HL-60/S4 (cell line): ENCODE measurements around the gene LGMN.
"Not testable (repeated sequence)": the region's sequence is repeated elsewhere in the genome, so short reads cannot be mapped to it uniquely, and the experiment has no call there.

Experiments
- in situ Hi-C: fragments of 300-500 bp; cut with MboI; formaldehyde crosslinking; loops from 2 replicates; pipeline ENCODE4 v1.14.3; 2022; ENCODE audit warnings: low sequenced_read_pairs

Gene LGMN

DNA sequence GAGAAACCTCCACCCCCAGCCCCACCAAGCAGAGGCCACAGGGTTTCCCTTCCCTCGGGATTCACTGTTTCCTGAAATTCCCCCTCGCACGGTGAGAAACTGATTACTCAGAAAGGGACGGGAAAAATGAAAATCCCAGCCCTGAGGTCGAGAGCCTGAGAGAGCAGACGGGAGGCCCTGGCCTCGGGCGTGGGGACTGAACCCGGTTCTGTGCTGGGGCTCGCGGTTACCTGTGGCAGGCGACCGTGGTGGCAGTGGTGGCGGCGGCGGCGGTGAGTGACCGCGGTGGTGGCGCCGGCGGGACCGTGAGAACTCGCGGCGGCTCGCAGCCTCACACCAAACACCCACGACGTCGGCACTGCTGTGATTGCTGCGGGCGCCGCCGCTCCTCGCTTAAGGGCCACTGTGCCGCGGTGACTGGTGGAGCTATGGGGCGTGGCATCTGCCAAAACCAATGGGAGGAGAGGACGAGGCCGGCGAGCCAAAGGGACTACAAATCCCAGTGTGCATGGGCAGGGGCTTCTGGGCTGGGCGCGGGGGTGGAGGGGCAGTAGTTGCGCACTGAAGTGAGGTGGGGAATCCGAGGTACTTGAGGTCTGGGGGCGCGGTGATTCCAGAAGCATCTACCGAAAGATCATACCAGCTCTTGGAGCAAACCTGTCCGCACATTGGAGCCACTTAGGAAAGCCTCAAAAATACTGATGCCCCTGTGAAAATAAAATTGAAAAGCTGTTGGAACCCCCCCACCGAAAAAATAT lies at the start of gene LGMN:
TSS of gene LGMN (minus strand) at position 369 of the 758 bp plus-strand sequence. CDS start 15,841 bp downstream, outside the sequence.
- in situ Hi-C loops = no loop called here

GRCh38 chr14:92794961-92795360 lies 46.5 kb upstream of the LGMN start:
- in situ Hi-C loops = no loop called here

DNA sequence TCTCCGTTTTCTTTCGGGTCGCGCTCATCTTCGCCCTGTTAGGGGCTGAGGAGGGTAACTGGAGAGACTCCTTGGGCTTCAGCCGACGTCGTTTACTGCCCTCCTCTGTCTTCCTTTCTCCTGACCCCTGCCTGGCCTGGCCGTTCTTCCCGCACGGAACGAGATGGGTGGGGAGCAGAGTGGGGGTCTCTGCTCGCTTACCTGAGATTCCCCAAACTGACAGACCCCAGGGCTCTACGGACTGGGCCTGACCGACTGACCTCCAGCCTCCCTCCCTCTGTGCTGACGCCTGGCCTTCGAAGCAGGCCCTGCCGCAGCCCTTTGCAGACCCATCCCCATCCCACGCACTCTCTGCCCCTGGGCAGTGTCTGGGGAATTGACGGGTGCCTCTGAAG lies 46.1 kb upstream of the LGMN start:
- in situ Hi-C loops = no loop called here

DNA sequence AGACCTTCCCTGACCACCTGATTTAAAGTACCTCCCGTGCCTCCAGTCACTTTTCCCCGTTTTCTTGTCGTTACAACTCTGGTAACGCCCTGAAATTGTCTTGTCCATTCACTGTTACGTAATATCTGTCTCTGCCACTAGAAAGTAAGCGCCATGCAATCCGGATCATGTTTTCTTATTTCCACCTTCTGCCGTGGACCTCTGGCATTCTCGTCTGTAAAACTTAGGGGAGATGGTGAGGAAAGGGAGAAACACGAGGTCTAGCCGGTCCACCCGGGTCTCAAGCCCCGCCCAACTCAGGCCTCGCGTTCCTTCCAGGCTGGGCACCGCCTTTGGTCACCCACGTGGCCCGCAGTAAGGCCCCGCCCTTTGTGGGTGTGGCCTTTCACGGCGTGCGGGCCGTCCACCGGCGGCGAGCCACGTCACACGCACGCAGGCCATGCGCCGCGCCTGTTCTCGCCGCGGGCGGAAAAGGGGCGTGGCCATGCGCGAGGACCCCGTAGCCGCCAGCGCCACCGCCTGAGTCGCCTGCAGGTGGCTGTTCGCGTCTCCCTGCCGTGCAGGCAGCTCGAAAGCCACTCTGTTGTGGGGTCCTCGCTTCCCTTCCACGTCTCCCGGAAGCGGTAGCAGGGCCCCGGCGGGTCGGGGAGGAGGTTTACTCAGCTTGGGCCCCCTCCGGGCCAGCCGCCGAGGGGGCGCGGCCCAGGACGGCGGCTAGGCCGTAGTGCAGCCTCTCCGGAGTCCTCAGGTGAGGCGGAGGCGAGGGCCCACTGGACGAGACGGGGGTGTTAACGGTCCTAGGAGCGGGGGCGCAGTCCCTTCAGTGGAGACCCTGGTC lies 45.5 kb upstream of the LGMN start, which contains the start of gene GOLGA5:
TSS of gene GOLGA5 (plus strand) at position 597 of the 838 bp plus-strand sequence. CDS start 3,133 bp downstream, outside the sequence.
- in situ Hi-C loops = no loop called here

- in situ Hi-C loops = no loop called here
These were observed 44.5 kb upstream of the LGMN start for GRCh38 chr14:92792885-92793284.

DNA sequence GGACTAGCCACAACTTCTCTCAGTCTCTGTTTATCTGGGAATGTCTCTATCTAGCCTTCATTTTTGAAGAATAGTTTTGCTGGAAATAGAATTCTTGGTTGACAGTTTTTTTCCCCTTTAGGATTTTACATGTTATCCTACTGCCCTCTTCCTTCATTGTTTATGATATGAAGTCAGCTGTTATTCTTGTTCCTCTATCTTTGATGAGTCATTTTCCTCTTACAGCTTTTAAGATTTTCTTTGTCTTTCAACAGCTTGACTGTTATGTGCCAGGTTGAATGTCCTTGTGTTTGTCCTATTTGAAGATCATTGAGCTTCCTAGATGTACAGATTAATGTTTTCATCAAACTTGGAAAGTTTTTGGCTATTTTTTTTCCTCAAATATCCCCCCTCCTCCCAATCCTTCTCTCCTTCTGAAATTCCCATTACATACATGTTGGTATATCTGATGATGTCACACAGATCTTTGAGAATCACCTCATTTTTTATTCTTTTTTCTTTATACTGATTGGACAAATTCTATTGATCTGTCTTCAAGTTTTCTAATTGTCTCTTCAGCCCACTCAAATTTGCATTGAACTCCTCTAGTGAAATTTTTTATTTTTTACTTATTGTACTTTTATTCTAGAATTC lies 41.1 kb upstream of the LGMN start:
- in situ Hi-C loops = no loop called here

DNA sequence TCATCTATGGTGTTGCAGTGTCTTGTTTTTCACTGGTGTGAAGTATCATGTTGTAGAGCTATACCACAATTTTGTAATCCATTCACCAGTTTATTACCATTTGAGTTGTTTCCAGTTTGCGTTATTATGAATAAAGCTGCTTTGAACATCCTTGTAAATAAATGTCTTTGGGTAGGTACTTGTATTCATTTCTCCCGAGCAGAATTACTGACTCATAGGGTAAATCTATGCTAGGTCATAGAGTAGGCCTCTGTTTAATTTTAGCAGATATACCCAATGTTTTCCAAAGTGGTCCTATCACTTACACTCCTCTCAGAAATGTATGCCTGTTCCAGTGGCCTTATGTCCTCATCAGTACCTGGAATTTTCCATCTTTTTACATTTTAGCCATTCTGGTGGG lies 39.1 kb upstream of the LGMN start:
- in situ Hi-C loops = no loop called here

DNA sequence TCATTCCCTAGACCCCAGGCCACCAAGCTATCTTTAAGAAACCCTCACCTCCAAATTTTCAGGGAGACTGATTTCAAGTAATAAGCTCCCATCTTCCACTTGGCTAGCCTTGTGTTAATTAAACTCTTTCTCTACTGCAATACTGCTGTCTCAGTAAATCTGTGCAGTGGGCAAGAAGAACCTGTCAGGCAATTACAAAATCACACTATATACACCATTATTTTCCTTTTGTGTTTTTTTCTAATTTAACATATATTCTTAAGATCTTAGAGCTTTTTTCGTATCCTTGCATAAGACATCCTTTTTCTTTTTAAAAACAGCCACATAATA lies 38.0 kb upstream of the LGMN start:
- in situ Hi-C loops = no loop called here

GRCh38 chr14:92785667-92786426 lies 37.4 kb upstream of the LGMN start:
- in situ Hi-C loops = no loop called here

GRCh38 chr14:92783813-92784431 lies 35.5 kb upstream of the LGMN start:
- in situ Hi-C loops = no loop called here

- in situ Hi-C loops = no loop called here
These were observed 32.9 kb upstream of the LGMN start for GRCh38 chr14:92781350-92781749.

DNA sequence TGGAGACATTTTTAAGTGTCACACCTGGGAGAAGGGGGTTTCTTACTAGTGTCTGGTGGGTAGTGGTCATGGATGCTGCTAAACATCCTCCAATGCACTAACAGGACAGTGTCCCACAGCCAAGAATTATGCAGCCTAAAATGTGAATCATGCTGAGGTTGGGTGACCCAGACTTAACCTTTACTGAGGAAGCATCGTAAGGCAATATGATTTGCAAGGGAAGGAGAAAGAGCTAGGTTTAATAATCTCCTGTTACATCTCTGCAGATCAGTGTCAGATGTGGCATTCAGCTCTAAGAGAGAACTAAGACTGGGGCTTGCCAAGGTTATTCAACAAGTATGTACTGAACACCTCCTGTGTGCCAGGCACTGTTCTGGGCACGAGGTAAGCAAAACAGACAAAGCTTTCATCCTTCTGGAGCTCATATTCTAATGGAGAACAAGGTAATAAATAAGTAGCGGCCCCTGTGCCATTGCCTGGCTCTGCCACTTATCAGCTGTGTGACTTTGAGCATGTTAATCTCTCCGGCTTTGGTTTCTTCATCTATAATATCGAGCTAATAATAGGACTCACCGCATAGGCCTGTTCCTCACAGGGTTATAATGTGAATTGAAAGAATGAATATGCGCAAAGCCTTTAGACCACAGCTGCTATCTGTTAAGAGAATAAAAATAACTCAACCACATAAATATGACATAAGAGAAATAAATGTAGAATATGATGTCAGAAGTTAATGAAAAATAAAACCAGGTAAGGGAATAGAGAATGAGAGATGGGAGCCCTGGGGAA lies 32.2 kb upstream of the LGMN start:
- in situ Hi-C loops = no loop called here

- in situ Hi-C loops = not testable (repeated sequence)
These were observed 30.6 kb upstream of the LGMN start for GRCh38 chr14:92778868-92779565.

- in situ Hi-C loops = not testable (repeated sequence)
These were observed 26.9 kb upstream of the LGMN start for GRCh38 chr14:92775292-92775691.

GRCh38 chr14:92774572-92774971 lies 26.1 kb upstream of the LGMN start:
- in situ Hi-C loops = no loop called here

DNA sequence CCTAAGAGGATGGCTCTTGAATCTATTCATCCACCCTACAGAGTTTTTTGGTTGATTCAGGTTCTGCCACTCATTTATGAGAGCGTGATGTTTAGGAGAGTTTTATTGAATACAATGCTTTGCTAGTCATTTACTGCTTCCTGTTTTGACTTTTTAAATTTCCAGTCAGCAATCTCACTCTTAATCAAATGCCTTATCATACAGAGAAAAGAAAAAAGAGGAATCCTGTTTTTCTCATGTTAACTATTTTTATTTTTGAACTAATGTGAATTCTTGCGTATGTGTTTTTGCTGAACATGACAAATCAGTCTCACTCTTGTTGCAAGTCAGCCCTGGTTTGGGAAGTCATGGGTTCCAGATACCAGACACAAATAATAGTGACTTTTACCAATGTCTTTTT lies 22.1 kb upstream of the LGMN start:
- in situ Hi-C loops = no loop called here

DNA sequence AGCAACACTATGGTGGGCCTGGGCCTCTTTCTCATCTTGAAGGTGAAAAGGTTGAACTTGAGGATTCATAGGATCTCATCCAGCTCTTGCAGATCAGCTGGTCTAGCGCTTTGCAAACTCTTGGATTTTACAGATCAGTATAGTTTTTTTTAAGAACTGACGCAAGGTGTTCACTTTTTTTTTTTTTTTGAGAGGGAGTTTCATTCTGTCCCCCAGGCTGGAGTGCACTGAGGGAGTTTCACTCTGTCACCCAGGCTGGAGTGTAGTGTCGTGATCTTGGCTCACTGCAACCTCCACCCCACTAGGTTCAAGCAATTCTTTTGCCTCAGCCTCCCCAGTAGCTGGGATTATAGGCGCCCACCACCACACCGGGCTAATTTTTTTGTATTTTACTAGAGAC lies 20.4 kb upstream of the LGMN start:
- in situ Hi-C loops = no loop called here

DNA sequence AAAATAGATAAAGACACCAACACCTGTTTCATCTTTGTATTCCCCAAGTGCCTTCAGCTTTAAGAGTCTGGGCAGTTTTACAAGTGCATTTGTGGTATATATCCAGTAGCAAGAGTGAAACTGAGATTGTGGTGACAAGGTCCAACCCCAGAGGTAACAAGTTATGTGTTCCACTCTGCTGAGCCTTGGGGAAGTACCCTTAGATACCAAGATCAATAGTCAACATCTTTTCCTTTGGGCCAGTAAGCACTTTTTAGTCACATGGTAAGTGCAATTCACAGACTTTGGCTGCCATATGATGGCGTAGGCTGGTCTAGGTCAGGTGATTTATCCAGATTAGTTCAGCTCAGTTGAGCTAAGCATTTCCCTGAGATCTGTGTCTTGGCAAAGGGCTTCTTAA lies 19.8 kb upstream of the LGMN start:
- in situ Hi-C loops = not testable (repeated sequence)
